Mucosa of descending colon (tissue), 3 donors: ENCODE results near the gene LIME1. TPM values are rescaled to one million over a fixed set of nuclear protein-coding genes. Genes with fewer than 3 reads are reported as not detected.

Experiments
- ATAC-seq: fragments of 200-7000 bp; cut with Tn5 transposase; one replicate; pipeline ENCODE4 v1.9.1; 2020; ENCODE audit warnings: mild to moderate bottlenecking, moderate library complexity
- DNase-seq, 3 donors: peaks; one replicate each; pipeline ENCODE4 v3.0.0-alpha.2; 2020
- H3K36me3 ChIP-seq: fragments of 200-600 bp; one replicate; pipeline ENCODE4 v1.8.0; 2021; ENCODE audit warnings: low read depth, mild to moderate bottlenecking
- H3K4me1 ChIP-seq: fragments of 200-600 bp; one replicate; pipeline ENCODE4 v1.8.0; 2021; ENCODE audit warnings: low read depth, mild to moderate bottlenecking
- H3K4me3 ChIP-seq: fragments of 200-600 bp; one replicate; pipeline ENCODE4 v1.8.0; 2021; ENCODE audit warnings: mild to moderate bottlenecking
- H3K9me3 ChIP-seq: fragments of 200-600 bp; one replicate; pipeline ENCODE4 v1.8.0; 2021; ENCODE audit warnings: mild to moderate bottlenecking
- CTCF ChIP-seq: fragments of 200-600 bp; IDR thresholded peaks from one replicate; pipeline ENCODE4 v1.8.0; 2022; ENCODE audit warnings: antibody characterized with exemption, mild to moderate bottlenecking
- intact Hi-C, 2 donors: fragments of 100-400 bp; cut with DNase I in 1 of 2; cut with micrococcal nuclease in 1 of 2; formaldehyde crosslinking; loops; one replicate each; pipeline versions ENCODE4 v1.11.0 to v1.11.1; 2022; cut with DNase I, micrococcal nuclease
- total RNA-seq, 3 donors: library from RNA; stranded (reverse); fragmentation: NEBNext Ultra II Directional in 2 of 3; extraction: Animal tissue kit (Norgen Biotek cat#: 25700) in 2 of 3; gene quantifications; one replicate each; pipeline versions ENCODE4 v1.2.1 to v1.2.4, GENCODE V29; 2021 to 2023
- donor health status: DM: no; HTN: no; CAD: no; lungs with moderate emphysema.
- donor health status: DM: no; HTN: no; CAD: no.
- donor health status: DM: no; HTN: yes; CAD: no.

The LIME1 gene
- total RNA-seq, 3 donors from 2014 or later: 10.4 to 11.2 (median 10.8) TPM

- Histone ChIP-seq H3K9me3 (no peaks in the 10 kb centered on the region), H3K36me3 (no peaks in the 10 kb centered on the region), H3K4me3 (no peak overlapping the region), H3K4me1 (no peaks in the 10 kb centered on the region)
- intact Hi-C loops: no loop called here
- no peak for TF ChIP-seq CTCF
- DNase-seq (peak in 2 of 3 donors; percentile 50 to 54), ATAC-seq (peak; percentile 62)
Observed at GRCh38 chr20:63782051-63782471, 45.6 kb downstream of the LIME1 start.

GRCh38 chr20:63782521-63782971 is 46.1 kb downstream of the LIME1 start:
- TF ChIP-seq CTCF: no peak
- Histone ChIP-seq H3K36me3 (no peaks in the 10 kb centered on the region), H3K4me3 (no peak overlapping the region), H3K9me3 (no peaks in the 10 kb centered on the region), H3K4me1 (no peaks in the 10 kb centered on the region)
- ATAC-seq (peak; percentile 9), DNase-seq (peak in 1 of 3 donors; percentile 49)
- intact Hi-C loops: no loop called here

- no peak for TF ChIP-seq CTCF
- Histone ChIP-seq H3K36me3 (no peaks in the 10 kb centered on the region), H3K4me3 (no peak overlapping the region), H3K4me1 (no peaks in the 10 kb centered on the region), H3K9me3 (no peaks in the 10 kb centered on the region)
- peak in 1 of 3 donors; percentile 39 for DNase-seq
- intact Hi-C loops: no loop called here
- ATAC-seq: no peak
Observed at GRCh38 chr20:63783970-63784369, 47.5 kb downstream of the LIME1 start.

- intact Hi-C loops: no loop called here
- no peak for ATAC-seq
- Histone ChIP-seq H3K36me3 (no peaks in the 10 kb centered on the region), H3K4me1 (no peaks in the 10 kb centered on the region), H3K4me3 (no peak overlapping the region), H3K9me3 (no peaks in the 10 kb centered on the region)
- no peak for TF ChIP-seq CTCF
- DNase-seq: no peak
Observed at GRCh38 chr20:63785691-63786131, 49.2 kb downstream of the LIME1 start.

GRCh38 chr20:63787302-63787701 is 50.8 kb downstream of the LIME1 start:
- ATAC-seq (no peak), DNase-seq (no peak)
- intact Hi-C loops: no loop called here
- H3K4me1 ChIP-seq: no peaks in the 10 kb centered on the region
- H3K36me3 ChIP-seq: no peaks in the 10 kb centered on the region
- H3K4me3 ChIP-seq: no peak overlapping the region
- no peaks in the 10 kb centered on the region for H3K9me3 ChIP-seq
- no peak for TF ChIP-seq CTCF

GRCh38 chr20:63787749-63788148 is 51.3 kb downstream of the LIME1 start:
- H3K4me1 ChIP-seq: no peaks in the 10 kb centered on the region
- no peak for ATAC-seq
- no peak for DNase-seq
- no peaks in the 10 kb centered on the region for H3K36me3 ChIP-seq
- H3K9me3 ChIP-seq: no peaks in the 10 kb centered on the region
- intact Hi-C loops: no loop called here
- no peak for TF ChIP-seq CTCF
- no peak overlapping the region for H3K4me3 ChIP-seq
